Hepatic stellate cell (primary cell): Measurements from ENCODE around the gene XRRA1.

Source experiments
- DNase-seq: peaks from one replicate; pipeline ENCODE4 v3.0.0; 2011; ENCODE audit warnings: low spot score

The XRRA1 gene

GRCh38 chr11:74951226-74951625 is 2.3 kb upstream of the XRRA1 start:
- DNase-seq, result no peak

DNA sequence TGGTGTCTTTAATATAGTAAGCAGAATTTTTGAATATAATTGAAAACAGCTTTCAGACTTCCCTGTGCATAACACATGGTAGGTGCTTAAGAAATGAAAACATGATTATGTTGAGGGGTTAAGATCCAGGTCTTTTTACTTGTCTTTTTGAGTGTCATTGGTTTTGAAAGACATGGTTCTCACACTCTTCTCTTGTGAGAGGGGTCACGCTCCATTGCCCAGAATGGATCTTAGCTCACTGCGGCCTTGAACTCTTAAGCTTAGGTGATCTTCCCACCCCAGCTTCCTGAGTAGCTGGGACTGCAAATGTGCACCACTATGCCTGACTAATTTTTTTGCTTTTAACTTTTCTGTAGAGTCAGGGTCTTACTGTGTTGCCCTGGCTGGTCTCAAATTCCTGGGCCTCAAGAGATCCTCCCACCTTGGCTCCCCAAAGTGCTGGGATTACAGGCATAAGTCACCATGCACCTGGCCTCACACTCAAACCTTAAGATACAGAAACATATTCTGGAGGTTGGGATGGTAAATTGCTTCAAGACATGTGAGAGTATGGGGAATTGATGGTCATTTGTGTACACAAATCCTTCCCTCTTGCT is 1.6 kb upstream of the XRRA1 start:
- DNase-seq, result no peak

DNA sequence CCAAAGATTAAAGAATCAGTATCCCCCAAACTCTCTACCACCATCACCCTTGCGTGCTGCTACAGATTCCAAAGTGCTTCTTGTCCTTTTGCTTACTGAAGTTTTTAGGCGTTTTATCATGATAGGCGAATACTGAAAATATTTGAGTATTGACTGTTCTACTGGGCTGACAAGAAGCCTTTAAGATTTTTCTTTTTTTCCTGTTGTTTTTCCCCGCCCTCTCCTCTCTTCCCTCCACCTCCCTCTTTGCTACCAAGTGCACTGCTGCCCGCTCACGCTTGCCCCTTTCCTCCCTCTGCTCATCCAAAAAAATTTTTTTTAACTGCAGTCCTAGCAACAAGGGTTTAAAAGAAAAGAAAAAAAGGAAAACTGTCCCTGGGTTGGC is 854 bp upstream of the XRRA1 start:
- peak; percentile 32 for DNase-seq

GRCh38 chr11:74948546-74948897 is 369 bp downstream of the XRRA1 start:
- DNase-seq, result peak; percentile 35

GRCh38 chr11:74942073-74942759 is 6.7 kb downstream of the XRRA1 start:
- DNase-seq, result no peak

- DNase-seq, result no peak
Observed at GRCh38 chr11:74941492-74941891, 7.4 kb downstream of the XRRA1 start.

DNA sequence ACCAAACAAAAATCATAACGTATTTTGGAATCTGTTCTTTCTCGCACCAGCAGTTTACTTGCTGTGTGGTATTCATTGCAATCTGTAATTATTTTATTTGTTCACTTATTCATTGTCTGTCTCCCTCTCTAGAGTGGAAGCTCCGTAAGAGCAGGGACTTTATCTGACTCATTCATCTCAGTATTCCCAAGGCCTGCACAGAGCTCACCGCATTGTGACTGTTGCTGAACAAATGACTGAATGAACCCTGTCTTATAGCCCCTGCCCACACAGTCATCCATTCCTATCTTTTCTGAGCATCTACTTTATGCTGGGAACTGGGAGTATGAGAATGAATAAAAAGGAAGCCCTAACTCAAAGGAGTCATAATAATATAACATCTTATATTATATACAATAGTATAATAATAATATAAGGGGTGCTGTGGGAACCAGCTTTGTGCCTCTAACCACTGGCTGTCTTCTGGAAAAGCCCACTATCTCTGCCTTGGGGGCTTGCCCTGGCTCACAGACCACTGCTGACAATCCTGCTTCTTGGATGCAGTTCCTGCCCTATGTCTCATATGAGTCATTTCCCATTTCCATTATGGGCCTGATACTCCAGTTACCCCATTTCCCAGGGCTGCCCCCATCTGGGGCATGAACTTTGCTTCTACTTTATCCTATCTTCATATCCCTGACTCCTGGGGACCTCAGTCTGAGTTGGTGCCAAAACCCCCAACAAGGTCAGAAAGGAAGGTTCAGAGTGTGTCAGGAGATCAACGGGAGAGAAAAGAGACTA is 11.0 kb downstream of the XRRA1 start:
- peak; percentile 30 for DNase-seq

- DNase-seq, result no peak
Observed at GRCh38 chr11:74936976-74937375, 11.9 kb downstream of the XRRA1 start.

GRCh38 chr11:74936087-74936486 is 12.8 kb downstream of the XRRA1 start:
- no peak for DNase-seq

DNA sequence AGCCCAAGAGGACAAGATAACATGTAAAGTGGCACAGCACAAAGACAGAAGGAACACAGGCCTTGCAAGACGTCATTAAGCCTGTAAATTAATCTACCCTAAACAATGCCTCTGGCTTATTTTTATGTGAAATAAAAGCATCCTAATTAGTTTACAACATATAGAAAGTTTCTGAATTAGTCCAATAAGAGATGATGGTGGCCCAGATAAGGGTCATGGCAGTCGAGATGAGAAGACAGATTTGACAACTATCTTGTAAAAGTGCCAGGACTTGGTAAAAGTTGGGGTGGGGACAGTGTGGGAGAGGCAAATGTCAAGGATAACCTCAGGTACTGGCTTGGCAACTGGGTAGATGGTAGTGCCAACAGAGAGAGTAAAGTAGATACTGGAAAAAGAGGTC is 13.6 kb downstream of the XRRA1 start:
- DNase-seq, result no peak

GRCh38 chr11:74933765-74934164 is 15.1 kb downstream of the XRRA1 start:
- no peak for DNase-seq

- DNase-seq, result no peak
Observed at GRCh38 chr11:74932797-74933196, 16.1 kb downstream of the XRRA1 start.

DNA sequence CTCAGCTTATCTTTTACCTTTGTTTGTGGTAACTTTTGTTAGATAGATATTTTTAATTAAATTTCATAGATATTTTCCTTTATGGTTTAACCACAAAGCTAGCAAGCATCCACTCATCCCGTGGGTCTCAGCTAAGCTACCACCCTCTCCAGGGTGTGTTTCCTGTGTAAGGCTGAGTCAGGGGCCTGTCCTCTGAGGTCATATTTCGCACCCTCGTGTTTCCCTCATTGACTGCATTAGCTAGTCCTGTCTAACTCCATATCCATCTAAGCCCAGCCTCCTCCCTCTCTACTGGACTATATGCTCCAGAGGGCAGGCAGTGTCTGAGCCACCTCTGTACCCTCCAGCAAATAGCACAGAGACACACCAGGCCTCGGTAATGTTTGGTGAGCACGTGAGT is 16.7 kb downstream of the XRRA1 start:
- no peak for DNase-seq

GRCh38 chr11:74929431-74930363 is 19.2 kb downstream of the XRRA1 start:
- peak; percentile 33 for DNase-seq

- DNase-seq, result no peak
Observed at GRCh38 chr11:74927496-74927895, 21.4 kb downstream of the XRRA1 start.

DNA sequence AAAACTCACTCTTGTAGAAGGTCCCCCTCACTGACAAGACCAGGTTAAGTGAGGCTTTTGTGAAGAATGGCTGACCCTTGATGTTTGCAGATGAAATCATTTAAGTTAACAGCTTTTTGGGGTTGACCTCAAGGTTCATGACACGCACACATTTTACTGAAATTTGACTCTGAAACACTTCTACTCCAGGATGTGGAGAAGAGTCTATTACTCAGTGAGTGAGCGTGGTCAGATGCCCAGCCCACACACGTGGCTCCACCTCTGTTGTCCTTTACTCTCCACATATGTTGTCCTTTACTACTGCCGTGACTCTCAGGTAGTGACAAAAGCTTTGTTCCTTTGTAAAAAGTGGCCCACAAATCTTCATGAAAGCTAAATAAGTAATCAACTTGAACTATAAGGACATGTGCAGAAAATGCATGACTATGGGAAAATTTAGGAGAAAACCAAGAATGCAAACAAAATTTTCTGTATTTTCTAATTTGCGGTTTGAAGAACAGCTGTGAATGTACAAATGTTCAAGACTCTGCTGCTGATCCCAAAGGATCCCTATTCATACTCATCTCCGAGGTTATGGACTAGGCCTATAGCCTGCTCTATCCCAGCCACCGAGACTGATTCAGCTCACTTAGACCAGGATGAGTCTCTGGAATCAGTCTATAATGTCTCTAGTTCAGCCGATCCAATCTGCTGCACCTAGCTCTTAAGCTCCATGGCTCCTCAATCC is 22.4 kb downstream of the XRRA1 start:
- DNase-seq, result no peak

DNA sequence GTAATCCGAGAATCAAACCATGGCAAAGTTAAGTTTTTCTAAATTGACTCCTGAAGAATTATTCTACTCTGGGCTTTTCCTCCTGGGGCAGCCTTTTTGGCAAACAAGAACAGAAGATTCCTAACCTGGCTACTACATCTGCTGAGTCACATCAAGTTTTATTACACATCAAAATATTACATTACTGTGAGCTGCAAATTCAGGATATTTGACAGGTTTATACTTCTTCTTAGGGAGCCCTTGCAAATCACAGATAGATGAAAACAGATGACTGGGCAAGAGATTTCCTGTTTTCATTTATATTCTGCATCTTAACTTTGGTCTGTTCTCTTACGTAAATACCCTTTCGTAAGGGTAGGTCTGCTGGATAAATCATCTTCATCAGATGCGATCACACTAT is 23.6 kb downstream of the XRRA1 start:
- no peak for DNase-seq

DNA sequence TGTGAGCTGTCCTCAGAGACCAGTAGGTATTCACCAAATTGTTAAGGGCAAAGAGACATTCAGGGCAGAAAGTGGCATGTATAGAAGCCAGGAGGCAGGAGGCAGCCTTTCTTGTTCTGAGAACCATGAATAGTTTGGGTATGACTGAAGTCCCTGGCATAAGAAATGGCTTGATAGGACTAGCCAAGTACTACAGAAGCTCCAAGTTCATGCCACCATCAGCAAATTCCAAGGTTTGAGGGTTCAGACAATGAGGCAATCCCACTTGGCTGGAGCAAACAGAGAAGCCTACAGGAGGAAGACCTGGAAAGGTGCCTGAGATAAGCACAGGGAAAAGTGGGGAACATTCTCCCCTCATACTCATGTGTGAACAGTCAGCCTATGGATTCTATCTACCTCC is 25.8 kb downstream of the XRRA1 start:
- no peak for DNase-seq

GRCh38 chr11:74909812-74910211 is 39.1 kb downstream of the XRRA1 start:
- DNase-seq, result no peak

DNA sequence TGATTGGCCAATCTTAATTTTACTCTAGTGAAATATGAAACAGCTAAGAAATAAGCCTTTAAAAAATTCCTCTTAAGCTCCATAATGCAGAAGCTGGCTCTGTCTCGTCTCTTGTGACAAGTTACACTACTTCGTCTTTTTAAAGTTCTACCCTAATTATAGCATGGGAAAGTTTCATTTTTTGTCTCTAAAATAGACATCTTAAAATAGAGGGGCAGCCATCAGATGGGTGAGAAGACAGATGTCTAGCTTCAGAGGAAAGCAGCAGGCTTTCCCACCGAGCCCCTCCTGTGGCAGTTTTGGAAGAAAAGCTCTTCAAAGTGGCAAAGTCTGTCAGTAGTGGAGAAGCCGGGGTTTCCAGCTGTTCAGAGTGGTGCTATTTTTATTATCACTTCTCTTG is 39.5 kb downstream of the XRRA1 start:
- no peak for DNase-seq

GRCh38 chr11:74905326-74905725 is 43.6 kb downstream of the XRRA1 start:
- DNase-seq, result no peak

GRCh38 chr11:74902342-74902741 is 46.5 kb downstream of the XRRA1 start:
- DNase-seq, result no peak
